Cardiac muscle cell (in vitro differentiated cells and primary cell): Measurements from ENCODE around the gene LIG3. TPM values are rescaled to one million over a fixed set of nuclear protein-coding genes. Genes with fewer than 3 reads are reported as not detected.

Experiments
- DNase-seq, 2 donors: peaks; one replicate each; pipeline versions ENCODE4 v3.0.0 to v3.0.0-alpha.2; 2010 to 2017; ENCODE audit warnings: low read depth in 1 of 2, low spot score in 1 of 2
- H3K27ac ChIP-seq: fragments of 200-600 bp; sonication (generic); 2 replicates; pipeline ENCODE4 v1.5.1; 2016
- H3K27me3 ChIP-seq: fragments of 200-600 bp; sonication (generic); 2 replicates; pipeline ENCODE4 v1.6.0; 2016; ENCODE audit warnings: control low read depth
- H3K36me3 ChIP-seq: fragments of 200-600 bp; sonication (generic); 2 replicates; pipeline ENCODE4 v1.5.1; 2016; ENCODE audit warnings: control low read depth
- H3K4me1 ChIP-seq: fragments of 200-600 bp; sonication (generic); 2 replicates; pipeline ENCODE4 v1.8.1; 2017; ENCODE audit warnings: low read depth, mild to moderate bottlenecking, mixed run types
- H3K4me3 ChIP-seq: fragments of 200-600 bp; sonication (generic); 2 replicates; pipeline ENCODE4 v1.5.1; 2016; ENCODE audit warnings: mild to moderate bottlenecking
- H3K9me3 ChIP-seq: fragments of 200-600 bp; sonication (generic); 2 replicates; pipeline ENCODE4 v1.5.1; 2017; ENCODE audit warnings: low read depth, mild to moderate bottlenecking, control low read depth
- polyA plus RNA-seq: library from polyadenylated mRNA; unstranded; fragments of >200 nt; fragmentation: Nextera tagmentation; extraction: Ambion mirVana; gene quantifications from 2 replicates; pipeline ENCODE4 v1.2.1, GENCODE V29; 2016
- total RNA-seq: library from RNA; depleted of rRNA; stranded (reverse); fragments of >200 nt; gene quantifications from 2 replicates; pipeline ENCODE4 v1.2.3, GENCODE V29; 2016
- TF ChIP-seq, protein P1 (sequence below): IDR thresholded peaks from 2 replicates; pipeline ENCODE4 v1.5.1; 2012; ENCODE audit warnings: low read depth, mild to moderate bottlenecking, low read length

Gene LIG3
- total and polyA plus RNA-seq, 2 experiments from 2014 or later, result 27.9 to 85.5 TPM

DNA sequence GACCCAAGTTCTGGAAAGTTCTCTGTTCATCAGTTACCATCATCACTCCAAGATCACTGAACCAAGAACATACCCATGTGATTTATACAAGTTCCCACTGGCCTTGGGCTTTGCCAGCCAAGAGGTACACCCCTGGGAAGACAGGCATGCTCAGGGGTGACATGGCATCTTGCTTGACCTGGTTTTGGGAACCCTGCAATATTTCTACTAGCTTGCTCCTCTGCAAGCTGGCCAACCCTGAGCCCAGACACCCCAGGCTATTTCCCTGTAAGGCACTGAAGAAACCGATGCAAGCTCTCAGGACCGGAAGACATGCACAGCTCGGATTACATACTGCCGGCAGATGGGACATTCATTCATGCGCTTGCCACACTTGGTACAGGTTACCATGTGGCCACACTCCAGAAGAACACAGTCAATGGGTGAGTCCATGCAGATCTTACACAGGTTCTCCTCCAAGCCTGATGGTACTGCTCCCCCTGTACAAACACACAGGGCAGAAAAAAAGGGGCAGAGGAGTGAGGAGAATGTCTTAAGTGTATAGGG lies 31.4 kb downstream of the LIG3 start:
- H3K4me3 ChIP-seq, result no peak overlapping the region
- TF ChIP-seq, protein P1, sequence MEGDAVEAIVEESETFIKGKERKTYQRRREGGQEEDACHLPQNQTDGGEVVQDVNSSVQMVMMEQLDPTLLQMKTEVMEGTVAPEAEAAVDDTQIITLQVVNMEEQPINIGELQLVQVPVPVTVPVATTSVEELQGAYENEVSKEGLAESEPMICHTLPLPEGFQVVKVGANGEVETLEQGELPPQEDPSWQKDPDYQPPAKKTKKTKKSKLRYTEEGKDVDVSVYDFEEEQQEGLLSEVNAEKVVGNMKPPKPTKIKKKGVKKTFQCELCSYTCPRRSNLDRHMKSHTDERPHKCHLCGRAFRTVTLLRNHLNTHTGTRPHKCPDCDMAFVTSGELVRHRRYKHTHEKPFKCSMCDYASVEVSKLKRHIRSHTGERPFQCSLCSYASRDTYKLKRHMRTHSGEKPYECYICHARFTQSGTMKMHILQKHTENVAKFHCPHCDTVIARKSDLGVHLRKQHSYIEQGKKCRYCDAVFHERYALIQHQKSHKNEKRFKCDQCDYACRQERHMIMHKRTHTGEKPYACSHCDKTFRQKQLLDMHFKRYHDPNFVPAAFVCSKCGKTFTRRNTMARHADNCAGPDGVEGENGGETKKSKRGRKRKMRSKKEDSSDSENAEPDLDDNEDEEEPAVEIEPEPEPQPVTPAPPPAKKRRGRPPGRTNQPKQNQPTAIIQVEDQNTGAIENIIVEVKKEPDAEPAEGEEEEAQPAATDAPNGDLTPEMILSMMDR, result no peak
- DNase-seq, result no peak
- H3K27me3 ChIP-seq, result no peaks in the 10 kb centered on the region
- peaks cover 6% of the 10 kb centered on the region for H3K36me3 ChIP-seq
- H3K4me1 ChIP-seq, result no peaks in the 10 kb centered on the region
- H3K27ac ChIP-seq, result no peak overlapping the region
- no peaks in the 10 kb centered on the region for H3K9me3 ChIP-seq

DNA sequence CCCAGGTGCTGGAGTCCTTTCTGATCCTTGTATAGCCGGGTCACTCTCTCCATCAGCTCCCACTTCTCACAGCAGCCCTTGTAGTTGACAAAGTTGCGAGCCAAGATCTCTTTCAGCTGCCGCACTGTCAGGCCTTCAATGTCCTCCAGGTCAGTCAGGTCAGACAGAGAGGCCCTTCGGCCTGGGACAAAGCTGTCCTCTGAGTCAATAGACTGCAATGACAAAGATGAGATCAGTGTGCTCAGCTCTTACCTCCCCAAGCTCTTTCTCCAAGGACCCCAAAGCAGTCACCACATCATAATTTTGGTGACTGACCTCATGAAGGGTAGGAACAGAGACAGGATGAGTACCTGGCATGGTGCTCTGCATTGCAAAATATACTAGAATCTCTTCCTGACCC lies 36.1 kb downstream of the LIG3 start:
- H3K27me3 ChIP-seq, result no peaks in the 10 kb centered on the region
- TF ChIP-seq, protein P1, result no peak

DNA sequence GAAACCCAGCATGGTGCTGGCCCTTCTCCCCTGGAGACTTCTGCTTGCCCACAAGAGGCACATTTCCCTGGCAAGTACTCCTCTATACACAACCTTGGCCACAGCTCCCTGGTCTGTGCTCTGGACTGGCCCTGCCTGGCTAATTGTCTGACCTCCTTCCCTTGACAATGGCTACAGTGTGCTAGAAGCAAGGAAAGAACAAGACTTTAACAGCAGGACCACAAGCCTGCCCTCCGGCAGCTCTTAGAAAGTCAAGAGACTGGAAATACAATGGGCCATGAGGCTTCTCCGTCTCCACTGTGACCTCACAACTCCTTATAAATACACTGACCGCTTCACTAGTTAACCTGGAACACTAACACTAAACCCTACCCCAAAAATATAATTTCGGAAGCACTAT lies 36.7 kb downstream of the LIG3 start:
- no peak overlapping the region for H3K27ac ChIP-seq
- TF ChIP-seq, protein P1, result no peak
- no peaks in the 10 kb centered on the region for H3K9me3 ChIP-seq
- peaks cover 13% of the 10 kb centered on the region for H3K4me1 ChIP-seq
- no peak for DNase-seq
- no peak overlapping the region for H3K4me3 ChIP-seq
- peaks cover 6% of the 10 kb centered on the region for H3K36me3 ChIP-seq
- H3K27me3 ChIP-seq, result no peaks in the 10 kb centered on the region

More for the DNA sequence above, 36.1 kb downstream of the LIG3 start:
- H3K4me1 ChIP-seq, result peaks cover 13% of the 10 kb centered on the region
- H3K9me3 ChIP-seq, result no peaks in the 10 kb centered on the region
- H3K36me3 ChIP-seq, result peaks cover 6% of the 10 kb centered on the region
- no peak overlapping the region for H3K4me3 ChIP-seq
- DNase-seq, result no peak
- no peak overlapping the region for H3K27ac ChIP-seq

DNA sequence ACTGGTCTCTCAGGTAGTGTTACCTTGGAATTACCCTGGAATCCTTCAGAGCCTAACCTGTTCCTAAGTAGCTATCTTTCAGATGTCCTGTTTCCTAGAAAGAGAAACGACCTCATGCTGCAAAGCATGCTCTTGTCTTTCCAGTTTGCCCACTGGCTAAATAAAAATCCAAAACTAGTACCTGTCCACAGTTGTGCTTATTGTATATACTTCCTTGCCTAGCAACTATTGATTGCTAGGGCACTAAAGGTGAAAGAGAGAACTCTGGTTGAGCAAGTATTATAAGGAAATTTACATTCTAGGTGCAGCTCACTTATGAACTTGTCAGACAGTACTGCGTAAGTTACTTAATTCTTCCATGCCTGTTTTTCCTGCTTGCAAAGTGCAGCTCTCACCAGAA lies 38.5 kb downstream of the LIG3 start:
- H3K27me3 ChIP-seq, result no peaks in the 10 kb centered on the region
- TF ChIP-seq, protein P1, result no peak

DNA sequence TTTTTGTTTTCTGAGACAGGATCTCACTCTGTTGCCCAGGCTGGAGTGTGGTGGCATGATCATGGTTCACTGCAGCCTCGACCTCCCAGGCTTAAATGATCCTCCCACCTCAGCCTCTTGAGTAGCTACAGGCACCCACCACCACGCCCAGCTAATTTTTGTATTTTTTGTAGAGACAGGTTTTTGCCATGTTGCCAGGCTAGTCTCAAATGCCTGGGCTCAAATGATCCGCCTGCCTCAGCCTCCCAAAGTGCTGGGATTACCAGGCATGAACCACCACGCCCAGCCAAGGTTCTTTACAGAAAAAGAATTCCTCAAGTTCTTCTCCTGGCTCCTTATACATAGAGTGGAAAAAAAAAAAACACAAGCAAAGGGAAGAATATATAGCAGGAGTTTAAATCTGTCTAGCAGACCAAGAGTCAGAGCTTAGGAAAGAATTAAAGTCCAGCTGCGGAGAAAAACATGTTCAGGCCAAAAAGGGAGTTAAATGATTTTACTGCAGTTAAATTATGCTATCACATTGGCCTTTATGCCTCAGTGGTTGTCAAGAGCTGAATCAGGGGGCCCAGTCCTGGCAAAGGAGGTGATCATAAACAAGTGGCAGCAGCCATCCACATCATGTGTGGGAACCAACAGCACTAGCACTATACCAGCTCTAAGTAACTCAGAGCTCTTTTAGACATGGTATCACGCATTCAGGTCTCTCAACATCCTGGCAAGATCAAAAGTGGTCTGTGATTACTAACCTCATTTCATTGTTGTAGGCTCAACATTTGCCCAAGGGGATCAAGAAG lies 39.3 kb downstream of the LIG3 start:
- H3K36me3 ChIP-seq, result peaks cover 6% of the 10 kb centered on the region
- no peaks in the 10 kb centered on the region for H3K27me3 ChIP-seq

More for the DNA sequence above, 38.5 kb downstream of the LIG3 start:
- Histone ChIP-seq H3K9me3 (no peaks in the 10 kb centered on the region), H3K36me3 (peaks cover 6% of the 10 kb centered on the region), H3K27ac (no peak overlapping the region), H3K4me3 (no peak overlapping the region), H3K4me1 (peaks cover 15% of the 10 kb centered on the region)
- DNase-seq, result no peak

More for the DNA sequence above, 39.3 kb downstream of the LIG3 start:
- H3K4me3 ChIP-seq, result no peak overlapping the region
- peaks cover 15% of the 10 kb centered on the region for H3K4me1 ChIP-seq
- TF ChIP-seq, protein P1, result no peak
- no peak overlapping the region for H3K27ac ChIP-seq
- DNase-seq, result no peak
- H3K9me3 ChIP-seq, result no peaks in the 10 kb centered on the region
